ENCODE data around the gene C1QC.

C1QC gene

GRCh38 chr1:22619798-22620197, 23.6 kb upstream of the C1QC start:
- DNase-seq: no peak

DNA sequence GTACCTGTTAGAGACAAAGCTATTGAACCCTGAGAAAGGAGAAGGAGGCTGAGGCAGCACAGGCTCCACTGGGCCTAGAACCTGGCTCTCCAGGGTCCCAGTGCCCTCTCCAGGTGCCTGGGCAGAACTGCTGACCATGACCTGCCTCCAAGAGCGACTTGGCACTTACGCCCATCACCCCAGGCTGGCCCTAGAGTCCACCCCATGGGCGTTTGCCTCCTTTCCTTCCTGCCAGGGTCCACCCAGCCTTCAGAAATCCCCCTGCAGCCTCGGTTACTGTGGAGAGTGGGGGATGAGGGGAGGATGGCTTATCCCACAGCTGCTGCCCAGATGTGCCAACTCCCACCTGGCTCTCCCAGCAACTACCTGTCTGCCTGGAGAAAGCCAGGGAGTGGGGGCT, 21.7 kb upstream of the C1QC start:
- DNase-seq: no peak

DNA sequence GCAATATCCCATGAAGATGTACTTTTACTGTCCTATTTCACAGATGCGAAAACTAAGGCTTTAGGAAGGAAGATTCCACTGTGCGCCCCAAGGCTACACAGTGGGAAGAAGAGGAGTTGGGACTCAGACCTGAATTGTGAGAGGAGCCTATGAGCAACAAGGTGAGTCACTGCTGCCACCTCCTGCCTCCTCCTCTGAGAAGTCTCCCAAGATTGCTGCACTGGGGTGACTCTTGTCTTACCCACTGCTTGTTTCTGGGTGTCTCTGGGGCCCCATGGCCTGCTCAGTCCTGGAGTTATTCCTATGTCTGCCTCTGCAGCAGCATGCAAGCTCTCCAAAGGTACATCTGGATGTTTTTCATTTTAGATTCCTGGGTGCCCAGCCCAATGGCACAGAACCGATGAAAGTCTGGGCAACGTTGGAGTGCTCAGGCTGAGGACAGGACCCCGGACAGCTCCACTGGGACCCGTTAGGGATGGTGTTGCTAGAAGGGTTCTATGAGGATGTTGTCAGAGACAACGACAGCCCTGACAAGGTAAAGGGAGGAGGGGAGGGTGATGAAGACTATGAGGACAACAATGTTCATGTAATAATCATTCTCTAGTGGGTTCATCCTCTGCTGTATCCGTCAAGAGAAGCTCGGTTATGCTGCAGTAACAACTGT, 18.0 kb upstream of the C1QC start:
- DNase-seq: no peak

GRCh38 chr1:22626237-22627157, 16.9 kb upstream of the C1QC start:
- no peak for DNase-seq

DNA sequence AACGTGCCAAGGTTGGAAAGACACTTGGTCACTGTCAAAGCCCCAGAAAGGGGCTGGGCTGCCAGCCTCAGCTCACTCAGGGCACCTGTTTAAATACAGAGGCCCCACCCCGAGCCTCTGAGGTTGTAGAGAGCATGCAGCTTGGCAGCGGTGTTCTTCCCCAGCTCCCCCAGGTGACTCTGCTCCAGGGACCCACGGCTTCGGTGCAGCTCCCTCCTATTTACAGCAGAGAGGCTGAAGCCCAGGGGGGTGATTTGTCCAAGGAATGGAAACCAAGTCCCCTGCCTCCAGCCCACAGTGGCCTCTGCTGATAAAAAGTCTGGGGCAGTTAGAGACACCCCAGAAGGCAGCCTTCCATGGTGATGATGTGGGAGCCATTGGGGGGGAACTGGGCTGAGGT, 16.1 kb upstream of the C1QC start:
- no peak for DNase-seq

GRCh38 chr1:22628698-22629444, 14.6 kb upstream of the C1QC start:
- DNase-seq: no peak

GRCh38 chr1:22629886-22630285, 13.5 kb upstream of the C1QC start:
- DNase-seq: no peak

GRCh38 chr1:22633697-22634463, 9.6 kb upstream of the C1QC start:
- no peak for DNase-seq

GRCh38 chr1:22635436-22635835, 8.0 kb upstream of the C1QC start:
- no peak for DNase-seq

- DNase-seq: peak; percentile 97
Measured at GRCh38 chr1:22636353-22636752, 7.1 kb upstream of the C1QC start, which contains the start of gene C1QA. C1QA (plus strand) TSS chr1:22636628; CDS start chr1:22637617, 989 bp downstream.

- no peak for DNase-seq
Measured at GRCh38 chr1:22636927-22637326, 6.5 kb upstream of the C1QC start.

GRCh38 chr1:22637907-22638445, 5.5 kb upstream of the C1QC start:
- DNase-seq: no peak

- no peak for DNase-seq
Measured at GRCh38 chr1:22638476-22639234, 4.8 kb upstream of the C1QC start.

DNA sequence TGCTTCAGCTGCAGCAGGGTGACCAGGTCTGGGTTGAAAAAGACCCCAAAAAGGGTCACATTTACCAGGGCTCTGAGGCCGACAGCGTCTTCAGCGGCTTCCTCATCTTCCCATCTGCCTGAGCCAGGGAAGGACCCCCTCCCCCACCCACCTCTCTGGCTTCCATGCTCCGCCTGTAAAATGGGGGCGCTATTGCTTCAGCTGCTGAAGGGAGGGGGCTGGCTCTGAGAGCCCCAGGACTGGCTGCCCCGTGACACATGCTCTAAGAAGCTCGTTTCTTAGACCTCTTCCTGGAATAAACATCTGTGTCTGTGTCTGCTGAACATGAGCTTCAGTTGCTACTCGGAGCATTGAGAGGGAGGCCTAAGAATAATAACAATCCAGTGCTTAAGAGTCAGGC, 4.1 kb upstream of the C1QC start:
- no peak for DNase-seq

DNA sequence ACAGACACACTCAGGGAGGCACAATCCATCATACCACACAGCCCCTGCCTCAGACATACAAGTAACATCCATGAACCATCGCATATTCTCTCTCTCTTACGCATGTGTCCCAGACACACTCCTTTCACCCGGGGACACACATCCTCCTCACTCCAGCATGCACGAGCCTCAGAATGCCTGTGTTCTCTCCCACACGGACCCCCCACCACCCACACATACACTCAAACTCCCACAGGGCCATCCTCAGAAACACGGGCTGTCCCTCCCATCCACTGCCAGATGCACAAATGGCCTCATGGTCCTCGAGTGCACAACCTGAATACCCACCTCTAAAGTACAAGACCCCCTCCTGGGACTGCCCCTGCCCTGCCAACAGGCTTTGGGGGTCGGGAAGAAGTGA, 2.2 kb upstream of the C1QC start:
- no peak for DNase-seq

- peak; percentile 70 to 71 for DNase-seq
Measured at GRCh38 chr1:22641906-22642636, 1.4 kb upstream of the C1QC start.

DNA sequence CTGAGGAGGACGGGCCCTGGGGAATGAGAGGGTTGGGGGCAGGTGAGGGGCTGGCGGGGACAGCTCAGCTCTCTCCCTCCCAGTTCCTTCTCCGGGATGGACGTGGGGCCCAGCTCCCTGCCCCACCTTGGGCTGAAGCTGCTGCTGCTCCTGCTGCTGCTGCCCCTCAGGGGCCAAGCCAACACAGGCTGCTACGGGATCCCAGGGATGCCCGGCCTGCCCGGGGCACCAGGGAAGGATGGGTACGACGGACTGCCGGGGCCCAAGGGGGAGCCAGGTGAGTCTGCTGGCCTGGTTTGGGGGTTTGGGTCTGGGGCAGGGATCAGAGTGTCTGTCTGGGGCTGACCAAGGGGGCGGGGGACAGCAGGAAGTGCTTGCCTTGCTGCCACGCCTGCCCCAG, 495 bp downstream of the C1QC start:
- no peak for DNase-seq

- DNase-seq: peak; percentile 86 to 93
Measured at GRCh38 chr1:22645931-22646330, 2.5 kb downstream of the C1QC start.

GRCh38 chr1:22646384-22646783, 3.0 kb downstream of the C1QC start:
- DNase-seq: peak; percentile 65 to 85

GRCh38 chr1:22650089-22650693, 6.8 kb downstream of the C1QC start:
- no peak for DNase-seq

Data from inflammatory macrophage (primary cell).